Measurements from ENCODE around the gene NT5C1B. TPM values are rescaled to one million over a fixed set of nuclear protein-coding genes. Genes with fewer than 3 reads are reported as not detected.

Gene NT5C1B
- polyA plus RNA-seq, 1 donor from 2014 or later: not detected

- no peak overlapping the region for H3K9ac ChIP-seq (ENCODE audit: low read length)
- H3K27ac ChIP-seq (ENCODE audit: low read length): no peak overlapping the region
- no peaks in the 10 kb centered on the region for H3K9me2 ChIP-seq (ENCODE audit: insufficient read depth, low read length)
- TF ChIP-seq EZH2 (IDR thresholded peaks at IDR 0.05; ENCODE audit: borderline replicate concordance, insufficient read depth, low read length, poor library complexity, severe bottlenecking) (no peak), RAD21 (conservative IDR thresholded peaks at IDR 0.05) (no peak), POLR2AphosphoS5 (IDR thresholded peaks at IDR 0.05) (no peak), TAF1 (IDR thresholded peaks at IDR 0.05; ENCODE audit: low read depth) (no peak), MXI1 (conservative IDR thresholded peaks at IDR 0.05; ENCODE audit: poor library complexity, severe bottlenecking) (no peak), SMC3 (conservative IDR thresholded peaks at IDR 0.05; ENCODE audit: poor library complexity) (no peak), EP300 (conservative IDR thresholded peaks at IDR 0.05; ENCODE audit: poor library complexity, severe bottlenecking) (no peak)
- TF ChIP-seq, protein P1, sequence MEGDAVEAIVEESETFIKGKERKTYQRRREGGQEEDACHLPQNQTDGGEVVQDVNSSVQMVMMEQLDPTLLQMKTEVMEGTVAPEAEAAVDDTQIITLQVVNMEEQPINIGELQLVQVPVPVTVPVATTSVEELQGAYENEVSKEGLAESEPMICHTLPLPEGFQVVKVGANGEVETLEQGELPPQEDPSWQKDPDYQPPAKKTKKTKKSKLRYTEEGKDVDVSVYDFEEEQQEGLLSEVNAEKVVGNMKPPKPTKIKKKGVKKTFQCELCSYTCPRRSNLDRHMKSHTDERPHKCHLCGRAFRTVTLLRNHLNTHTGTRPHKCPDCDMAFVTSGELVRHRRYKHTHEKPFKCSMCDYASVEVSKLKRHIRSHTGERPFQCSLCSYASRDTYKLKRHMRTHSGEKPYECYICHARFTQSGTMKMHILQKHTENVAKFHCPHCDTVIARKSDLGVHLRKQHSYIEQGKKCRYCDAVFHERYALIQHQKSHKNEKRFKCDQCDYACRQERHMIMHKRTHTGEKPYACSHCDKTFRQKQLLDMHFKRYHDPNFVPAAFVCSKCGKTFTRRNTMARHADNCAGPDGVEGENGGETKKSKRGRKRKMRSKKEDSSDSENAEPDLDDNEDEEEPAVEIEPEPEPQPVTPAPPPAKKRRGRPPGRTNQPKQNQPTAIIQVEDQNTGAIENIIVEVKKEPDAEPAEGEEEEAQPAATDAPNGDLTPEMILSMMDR (IDR thresholded peaks at IDR 0.05; ENCODE audit: poor library complexity, severe bottlenecking): no peak
- TF ChIP-seq, protein P2, sequence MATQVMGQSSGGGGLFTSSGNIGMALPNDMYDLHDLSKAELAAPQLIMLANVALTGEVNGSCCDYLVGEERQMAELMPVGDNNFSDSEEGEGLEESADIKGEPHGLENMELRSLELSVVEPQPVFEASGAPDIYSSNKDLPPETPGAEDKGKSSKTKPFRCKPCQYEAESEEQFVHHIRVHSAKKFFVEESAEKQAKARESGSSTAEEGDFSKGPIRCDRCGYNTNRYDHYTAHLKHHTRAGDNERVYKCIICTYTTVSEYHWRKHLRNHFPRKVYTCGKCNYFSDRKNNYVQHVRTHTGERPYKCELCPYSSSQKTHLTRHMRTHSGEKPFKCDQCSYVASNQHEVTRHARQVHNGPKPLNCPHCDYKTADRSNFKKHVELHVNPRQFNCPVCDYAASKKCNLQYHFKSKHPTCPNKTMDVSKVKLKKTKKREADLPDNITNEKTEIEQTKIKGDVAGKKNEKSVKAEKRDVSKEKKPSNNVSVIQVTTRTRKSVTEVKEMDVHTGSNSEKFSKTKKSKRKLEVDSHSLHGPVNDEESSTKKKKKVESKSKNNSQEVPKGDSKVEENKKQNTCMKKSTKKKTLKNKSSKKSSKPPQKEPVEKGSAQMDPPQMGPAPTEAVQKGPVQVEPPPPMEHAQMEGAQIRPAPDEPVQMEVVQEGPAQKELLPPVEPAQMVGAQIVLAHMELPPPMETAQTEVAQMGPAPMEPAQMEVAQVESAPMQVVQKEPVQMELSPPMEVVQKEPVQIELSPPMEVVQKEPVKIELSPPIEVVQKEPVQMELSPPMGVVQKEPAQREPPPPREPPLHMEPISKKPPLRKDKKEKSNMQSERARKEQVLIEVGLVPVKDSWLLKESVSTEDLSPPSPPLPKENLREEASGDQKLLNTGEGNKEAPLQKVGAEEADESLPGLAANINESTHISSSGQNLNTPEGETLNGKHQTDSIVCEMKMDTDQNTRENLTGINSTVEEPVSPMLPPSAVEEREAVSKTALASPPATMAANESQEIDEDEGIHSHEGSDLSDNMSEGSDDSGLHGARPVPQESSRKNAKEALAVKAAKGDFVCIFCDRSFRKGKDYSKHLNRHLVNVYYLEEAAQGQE (IDR thresholded peaks at IDR 0.05; ENCODE audit: borderline replicate concordance): no peak
- H3K36me3 ChIP-seq (ENCODE audit: insufficient read depth, low read length): no peaks in the 10 kb centered on the region
- no peaks in the 10 kb centered on the region for H3F3A ChIP-seq (ENCODE audit: insufficient read depth, low read length, poor library complexity, severe bottlenecking)
- no peaks in the 10 kb centered on the region for H3K27me3 ChIP-seq (ENCODE audit: insufficient read depth, low read depth, low read length)
- H2AFZ ChIP-seq (ENCODE audit: low read depth, low read length): no peak overlapping the region
- no peaks in the 10 kb centered on the region for H3K9me3 ChIP-seq (ENCODE audit: low read length)
- no peaks in the 10 kb centered on the region for H3K79me2 ChIP-seq (replicated peaks; ENCODE audit: insufficient read depth, low read length)
- H3K4me3 ChIP-seq (ENCODE audit: low read length): no peak overlapping the region
- H4K20me1 ChIP-seq (ENCODE audit: insufficient read depth): no peaks in the 10 kb centered on the region
- no peak overlapping the region for H3K4me2 ChIP-seq (ENCODE audit: low read length)
These were observed 41.6 kb upstream of the NT5C1B start for GRCh38 chr2:18630941-18631340.

- TF ChIP-seq EZH2 (IDR thresholded peaks at IDR 0.05; ENCODE audit: borderline replicate concordance, insufficient read depth, low read length, poor library complexity, severe bottlenecking) (no peak), RAD21 (conservative IDR thresholded peaks at IDR 0.05) (no peak), EP300 (conservative IDR thresholded peaks at IDR 0.05; ENCODE audit: poor library complexity, severe bottlenecking) (no peak), POLR2AphosphoS5 (IDR thresholded peaks at IDR 0.05) (no peak), SMC3 (conservative IDR thresholded peaks at IDR 0.05; ENCODE audit: poor library complexity) (no peak), MXI1 (conservative IDR thresholded peaks at IDR 0.05; ENCODE audit: poor library complexity, severe bottlenecking) (no peak), TAF1 (IDR thresholded peaks at IDR 0.05; ENCODE audit: low read depth) (no peak)
- TF ChIP-seq, protein P1 (IDR thresholded peaks at IDR 0.05; ENCODE audit: poor library complexity, severe bottlenecking): no peak
- TF ChIP-seq, protein P2 (IDR thresholded peaks at IDR 0.05; ENCODE audit: borderline replicate concordance): no peak
- H3K4me3 ChIP-seq (ENCODE audit: low read length): no peak overlapping the region
These were observed 41.2 kb upstream of the NT5C1B start for GRCh38 chr2:18630541-18630940.

More at GRCh38 chr2:18630541-18630940, 41.2 kb upstream of the NT5C1B start:
- no peak overlapping the region for H3K9ac ChIP-seq (ENCODE audit: low read length)
- no peak overlapping the region for H3K27ac ChIP-seq (ENCODE audit: low read length)
- H2AFZ ChIP-seq (ENCODE audit: low read depth, low read length): no peak overlapping the region
- H3K36me3 ChIP-seq (ENCODE audit: insufficient read depth, low read length): no peaks in the 10 kb centered on the region
- no peaks in the 10 kb centered on the region for H3K79me2 ChIP-seq (replicated peaks; ENCODE audit: insufficient read depth, low read length)
- no peaks in the 10 kb centered on the region for H3K9me2 ChIP-seq (ENCODE audit: insufficient read depth, low read length)
- H3K9me3 ChIP-seq (ENCODE audit: low read length): no peaks in the 10 kb centered on the region
- no peak overlapping the region for H3K4me2 ChIP-seq (ENCODE audit: low read length)
- H4K20me1 ChIP-seq (ENCODE audit: insufficient read depth): no peaks in the 10 kb centered on the region
- H3K27me3 ChIP-seq (ENCODE audit: insufficient read depth, low read depth, low read length): no peaks in the 10 kb centered on the region
- H3F3A ChIP-seq (ENCODE audit: insufficient read depth, low read length, poor library complexity, severe bottlenecking): no peaks in the 10 kb centered on the region

Measured in neural cell (in vitro differentiated cells).